ENCODE measurements around the gene C22orf39.
A peak's percentile ranks its signal among the peaks of the same experiment; 100 is the strongest.
"Not testable (repeated sequence)": the region's sequence is repeated elsewhere in the genome, so short reads cannot be mapped to it uniquely, and the experiment has no call there.

The C22orf39 gene

GRCh38 chr22:19454156-19454555, 6.6 kb upstream of the C22orf39 start:
- no peak for DNase-seq

- no peak for DNase-seq
Observed at GRCh38 chr22:19453718-19454117, 6.2 kb upstream of the C22orf39 start.

- no peak for DNase-seq
Observed at GRCh38 chr22:19451570-19451969, 4.1 kb upstream of the C22orf39 start.

- no peak for DNase-seq
Observed at GRCh38 chr22:19450363-19451175, 3.1 kb upstream of the C22orf39 start.

- DNase-seq, result no peak
Observed at GRCh38 chr22:19449422-19449767, 1.9 kb upstream of the C22orf39 start.

GRCh38 chr22:19448739-19449421, 1.4 kb upstream of the C22orf39 start:
- no peak for DNase-seq

GRCh38 chr22:19448076-19448607, 631 bp upstream of the C22orf39 start:
- peak in 6 of 58 donors; percentile 26 to 62 (median 34) for DNase-seq

- no peak for DNase-seq
Observed at GRCh38 chr22:19446603-19447329, 745 bp downstream of the C22orf39 start.

- not testable (repeated sequence) for DNase-seq
Observed at GRCh38 chr22:19445279-19445982, 2.1 kb downstream of the C22orf39 start.

- DNase-seq, result no peak
Observed at GRCh38 chr22:19443544-19444211, 3.8 kb downstream of the C22orf39 start.

GRCh38 chr22:19442166-19442565, 5.3 kb downstream of the C22orf39 start:
- no peak for DNase-seq

- no peak for DNase-seq
Observed at GRCh38 chr22:19440411-19441195, 6.9 kb downstream of the C22orf39 start.

- DNase-seq, result no peak
Observed at GRCh38 chr22:19438298-19438697, 9.2 kb downstream of the C22orf39 start.

- not testable (repeated sequence) for DNase-seq
Observed at GRCh38 chr22:19436444-19437161, 10.9 kb downstream of the C22orf39 start.

- DNase-seq, result no peak
Observed at GRCh38 chr22:19434829-19435580, 12.5 kb downstream of the C22orf39 start.

GRCh38 chr22:19434401-19434800, 13.1 kb downstream of the C22orf39 start:
- no peak for DNase-seq

GRCh38 chr22:19432133-19432851, 15.2 kb downstream of the C22orf39 start, which contains the start of gene MRPL40:
Gene MRPL40, plus strand, starts transcription at chr22:19432545. Its CDS starts 10 bp downstream, at chr22:19432555.
- peak; percentile 76 to 97 (median 93) for DNase-seq
